AG04450 (cell line): Measurements from ENCODE around the gene CHST1. TPM values are rescaled to one million over a fixed set of nuclear protein-coding genes. Genes with fewer than 3 reads are reported as not detected.

Experiments used
- CTCF ChIA-PET: fragments of 300-600, 350-600 bp; formaldehyde crosslinking; extraction: SDS; loops from one replicate; lab custom pipeline; 2022; ENCODE audit warnings: antibody characterized with exemption, inconsistent platforms; lab: Charles Lee
- POLR2A ChIA-PET: fragments of 350-600 bp; formaldehyde crosslinking; extraction: SDS; loops from one replicate; lab custom pipeline; 2021; ENCODE audit warnings: antibody characterized with exemption, inconsistent platforms; lab: Yijun Ruan, JAX
- DNase-seq: peaks from one replicate; pipeline ENCODE4 v3.0.0-alpha.2; 2011; ENCODE audit warnings: low read depth, low spot score
- H3K27ac ChIP-seq: one replicate; pipeline ENCODE4 v1.5.1; 2012; ENCODE audit warnings: low read depth, low read length, control low read depth
- H3K27me3 ChIP-seq: one replicate; pipeline ENCODE4 v1.6.0; 2012; ENCODE audit warnings: low read length; ENCODE audit not compliant: control insufficient read depth, insufficient read depth
- H3K4me3 ChIP-seq: 2 replicates; pipeline ENCODE4 v1.5.1; 2011; ENCODE audit warnings: mild to moderate bottlenecking, low read depth, low read length, control low read depth
- H3K9me3 ChIP-seq: 2 replicates; pipeline ENCODE4 v1.5.1; 2012; ENCODE audit warnings: low read length; ENCODE audit not compliant: control insufficient read depth, insufficient read depth
- polyA plus RNA-seq: library from polyadenylated mRNA; depleted of rRNA; stranded (reverse); fragments of >200 nt; gene quantifications from 2 replicates; pipeline ENCODE4 v1.2.3, GENCODE V29; 2011
- TF ChIP-seq, protein P1 (sequence below): IDR thresholded peaks from 2 replicates; pipeline ENCODE4 v1.5.1; 2011; ENCODE audit warnings: low read depth, low read length, control low read depth, inconsistent platforms

The CHST1 gene
- polyA plus RNA-seq, 1 experiment, result 0.06 TPM

DNA sequence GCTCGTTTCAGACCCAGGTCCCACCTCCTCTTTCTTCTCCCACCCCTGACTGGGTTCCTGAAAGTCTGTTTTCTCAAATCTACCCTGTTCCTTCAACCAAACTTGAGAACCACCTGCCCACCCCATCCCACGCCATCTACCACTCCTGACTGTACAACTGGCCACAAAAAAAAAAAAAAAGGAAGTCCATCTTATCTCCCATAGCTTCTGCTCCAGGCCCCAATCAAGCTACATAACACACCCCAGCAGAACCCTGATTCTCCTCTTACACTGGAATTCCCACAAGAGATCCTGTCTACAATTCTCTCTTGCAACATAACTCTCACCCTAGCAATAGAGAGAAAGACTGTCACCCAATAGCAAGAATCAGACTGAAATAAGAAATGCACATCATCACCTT, 39.2 kb upstream of the CHST1 start:
- H3K27me3 ChIP-seq, result peaks cover 16% of the 10 kb centered on the region
- ChIA-PET POLR2A (no interaction called here), CTCF (no interaction called here)

DNA sequence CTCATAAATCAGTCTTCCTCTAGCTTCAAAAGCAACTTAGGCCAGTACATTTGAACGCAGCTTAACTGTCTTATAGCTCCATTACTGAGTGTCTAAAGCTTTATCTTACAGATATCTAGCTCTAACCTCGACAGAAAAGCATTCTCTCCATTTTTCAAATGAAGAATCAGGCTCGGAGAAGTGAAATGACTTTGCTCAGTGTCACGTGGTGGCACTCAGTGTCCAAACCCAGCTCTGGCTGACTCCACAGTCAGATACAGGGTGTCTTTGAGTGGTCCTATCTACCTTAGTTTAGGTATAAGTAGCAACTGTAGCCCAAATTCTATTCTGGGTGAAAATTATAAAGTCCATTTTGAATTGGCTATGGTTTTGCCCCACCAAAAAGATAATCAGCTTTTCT, 38.7 kb upstream of the CHST1 start:
- H3K27me3 ChIP-seq, result peaks cover 16% of the 10 kb centered on the region
- DNase-seq, result no peak
- POLR2A ChIA-PET, result no interaction called here
- CTCF ChIA-PET, result interaction anchor here (0.7 kb wide), 1 partner anchor 49 kb away, joined by 3 read pairs; no protein-coding TSS in a partner anchor
- no peak overlapping the region for H3K27ac ChIP-seq
- TF ChIP-seq, protein P1, sequence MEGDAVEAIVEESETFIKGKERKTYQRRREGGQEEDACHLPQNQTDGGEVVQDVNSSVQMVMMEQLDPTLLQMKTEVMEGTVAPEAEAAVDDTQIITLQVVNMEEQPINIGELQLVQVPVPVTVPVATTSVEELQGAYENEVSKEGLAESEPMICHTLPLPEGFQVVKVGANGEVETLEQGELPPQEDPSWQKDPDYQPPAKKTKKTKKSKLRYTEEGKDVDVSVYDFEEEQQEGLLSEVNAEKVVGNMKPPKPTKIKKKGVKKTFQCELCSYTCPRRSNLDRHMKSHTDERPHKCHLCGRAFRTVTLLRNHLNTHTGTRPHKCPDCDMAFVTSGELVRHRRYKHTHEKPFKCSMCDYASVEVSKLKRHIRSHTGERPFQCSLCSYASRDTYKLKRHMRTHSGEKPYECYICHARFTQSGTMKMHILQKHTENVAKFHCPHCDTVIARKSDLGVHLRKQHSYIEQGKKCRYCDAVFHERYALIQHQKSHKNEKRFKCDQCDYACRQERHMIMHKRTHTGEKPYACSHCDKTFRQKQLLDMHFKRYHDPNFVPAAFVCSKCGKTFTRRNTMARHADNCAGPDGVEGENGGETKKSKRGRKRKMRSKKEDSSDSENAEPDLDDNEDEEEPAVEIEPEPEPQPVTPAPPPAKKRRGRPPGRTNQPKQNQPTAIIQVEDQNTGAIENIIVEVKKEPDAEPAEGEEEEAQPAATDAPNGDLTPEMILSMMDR, result no peak
- no peaks in the 10 kb centered on the region for H3K9me3 ChIP-seq
- H3K4me3 ChIP-seq, result no peak overlapping the region

More for the DNA sequence above, 39.2 kb upstream of the CHST1 start:
- TF ChIP-seq, protein P1, result no peak
- no peak for DNase-seq
- no peaks in the 10 kb centered on the region for H3K9me3 ChIP-seq
- no peak overlapping the region for H3K4me3 ChIP-seq
- H3K27ac ChIP-seq, result no peak overlapping the region

GRCh38 chr11:45702511-45702910, 37.1 kb upstream of the CHST1 start:
- no peaks in the 10 kb centered on the region for H3K9me3 ChIP-seq
- H3K27ac ChIP-seq, result no peak overlapping the region
- no peak overlapping the region for H3K4me3 ChIP-seq
- H3K27me3 ChIP-seq, result peaks cover 12% of the 10 kb centered on the region
- no peak for DNase-seq
- TF ChIP-seq, protein P1, result no peak
- CTCF ChIA-PET, result no interaction called here
- POLR2A ChIA-PET, result no interaction called here

DNA sequence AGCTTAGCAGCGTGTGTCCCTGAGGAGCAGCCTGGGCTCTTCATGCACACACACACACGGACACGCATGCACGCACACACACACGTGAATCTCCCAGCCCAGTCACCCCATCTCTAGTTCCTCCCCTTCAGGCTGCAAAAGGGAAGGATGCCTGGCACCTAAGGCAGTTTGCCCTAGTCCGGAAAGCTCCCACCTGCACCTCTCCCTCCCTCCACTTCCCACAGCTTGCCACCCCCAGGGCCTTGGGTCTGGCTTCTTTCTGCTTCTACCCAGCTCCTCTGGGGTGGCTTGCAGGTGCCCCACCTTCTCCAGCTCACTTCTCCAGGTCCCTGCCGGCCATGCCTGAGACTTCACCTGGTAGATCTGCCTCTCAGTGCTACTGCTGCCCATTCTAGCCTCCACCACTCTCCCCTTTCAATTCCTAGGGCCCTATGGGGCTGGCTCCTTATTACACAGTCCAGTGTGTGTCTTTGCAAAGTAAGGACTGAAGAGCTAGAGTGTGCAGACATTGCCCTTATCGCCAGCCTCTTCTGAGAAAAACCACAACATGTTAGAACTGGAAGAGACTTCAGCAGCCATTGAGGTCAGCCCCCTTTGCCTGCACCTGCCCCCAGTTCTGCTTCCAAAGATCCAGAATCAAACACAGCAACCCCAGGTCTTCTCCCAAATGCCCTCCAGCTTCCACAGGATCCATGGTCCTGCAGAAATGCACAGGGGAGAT, 33.5 kb upstream of the CHST1 start:
- ChIA-PET POLR2A (no interaction called here), CTCF (no interaction called here)

More for the DNA sequence above, 33.5 kb upstream of the CHST1 start:
- TF ChIP-seq, protein P1, result no peak
- peaks cover 6% of the 10 kb centered on the region for H3K27me3 ChIP-seq
- H3K27ac ChIP-seq, result no peak overlapping the region
- no peak overlapping the region for H3K4me3 ChIP-seq
- DNase-seq, result no peak
- no peaks in the 10 kb centered on the region for H3K9me3 ChIP-seq
